Measurements from ENCODE around the gene CDKAL1. TPM values are rescaled to one million over a fixed set of nuclear protein-coding genes. Genes with fewer than 3 reads are reported as not detected.

CDKAL1 gene
- total and polyA plus RNA-seq, 10 of the 15 experiments (the other 5 are each of a cell fraction or from before 2014, with no cell fraction given), result 10.7 to 26.9 (median 17.3) TPM

GRCh38 chr6:21257125-21257524, 722.9 kb downstream of the CDKAL1 start:
- Histone ChIP-seq H3K4me1 (ENCODE audit: control insufficient read depth, insufficient read depth, low read length) (no peaks in the 10 kb centered on the region), H2AFZ (ENCODE audit: control insufficient read depth, low read depth, low read length) (no peak overlapping the region), H3K36me3 (ENCODE audit: control insufficient read depth in 2 of 2, insufficient read depth in 2 of 2, low read length in 1 of 2) (no peaks in the 10 kb centered on the region), H3K4me3 (no peak overlapping the region), H3K9me3 (replicated peaks; ENCODE audit: control insufficient read depth, insufficient read depth, low read length) (no peaks in the 10 kb centered on the region; the same call in 1 of the 3 replicates), H3K27ac (ENCODE audit: control insufficient read depth, insufficient read depth) (no peak overlapping the region), H4K20me1 (ENCODE audit: control insufficient read depth, insufficient read depth) (no peaks in the 10 kb centered on the region), H3K9ac (ENCODE audit: control insufficient read depth, insufficient read depth, low read length) (no peak overlapping the region), H3K27me3 (replicated peaks in 1 of 2; ENCODE audit: control insufficient read depth in 2 of 2, insufficient read depth in 2 of 2, low read length in 1 of 2) (no peaks in the 10 kb centered on the region), H3K79me2 (ENCODE audit: control insufficient read depth, insufficient read depth, low read length) (no peaks in the 10 kb centered on the region), H3K4me2 (ENCODE audit: control insufficient read depth, insufficient read depth) (no peak overlapping the region)
- no TSS peak for BruUV-seq (replicated peaks)
- FAIRE-seq (no peak), ATAC-seq (peak; percentile 48; the same call in 2 of the 3 replicates), DNase-seq (ENCODE audit: low read depth, low spot score) (no peak)
- ChIA-PET RAD21 (ENCODE audit: unreplicated experiment) (no interaction called here), POLR2A (no interaction called here), SMC1A (ENCODE audit: uncharacterized antibody, unreplicated experiment) (interaction anchor here (1.0 to 2.1 kb wide), 3 partner anchors 41 to 112 kb away, joined by 3 to 7 read pairs (median 3); no protein-coding TSS in a partner anchor), CTCF (no interaction called here)
- 3% methylated on average over 2 of the region's 2 CpGs for WGBS (ENCODE audit: insufficient coverage, insufficient replicate concordance, low lambda C conversion rate, missing lambda C conversion rate)
- intact Hi-C loops (cut with micrococcal nuclease; ENCODE audit: unreplicated experiment), result no loop called here
- in situ Hi-C loops (cut with MboI), result no loop called here
- TF ChIP-seq CEBPZ (IDR thresholded peaks at IDR 0.05; ENCODE audit: low read depth, low read length) (no peak), EED (IDR thresholded peaks at IDR 0.05; ENCODE audit: low read depth) (no peak), MXI1 (IDR thresholded peaks at IDR 0.05; ENCODE audit: low read depth, low read length) (no peak), RFX5 (IDR thresholded peaks at IDR 0.05; ENCODE audit: low read depth, low read length) (no peak), IRF5 (IDR thresholded peaks at IDR 0.05; ENCODE audit: borderline replicate concordance) (no peak), CBFB (IDR thresholded peaks at IDR 0.05; ENCODE audit: low read depth) (no peak)
